Testis (tissue), 2 donors: ENCODE measurements around the gene KANSL1L.

Experiments
- CTCF ChIP-seq, 3 experiments: fragments of 450-650 bp in 2 of 3; fragments of 200-600 bp in 1 of 3; sonication (generic) in 1 of 3; IDR thresholded peaks; one replicate each; pipeline ENCODE4 v1.5.1; 2016 to 2019; ENCODE audit warnings: antibody characterized with exemption in 3 of 3, mild to moderate bottlenecking in 2 of 3, moderate library complexity in 1 of 3
- POLR2A ChIP-seq: fragments of 450-650 bp; IDR thresholded peaks from one replicate; pipeline ENCODE4 v1.6.1; 2017; ENCODE audit warnings: antibody characterized with exemption, mild to moderate bottlenecking, moderate library complexity

- TF ChIP-seq CTCF (IDR thresholded peaks at IDR 0.05) (no peak), POLR2A (no peak)
Measured at GRCh38 chr2:210009126-210009525, 162.1 kb downstream of the KANSL1L start.
